Measurements from ENCODE around the gene DNAJC5G.

GRCh38 chr2:27313882-27314645 is 38.8 kb downstream of the DNAJC5G start:
- TF ChIP-seq, protein P1, sequence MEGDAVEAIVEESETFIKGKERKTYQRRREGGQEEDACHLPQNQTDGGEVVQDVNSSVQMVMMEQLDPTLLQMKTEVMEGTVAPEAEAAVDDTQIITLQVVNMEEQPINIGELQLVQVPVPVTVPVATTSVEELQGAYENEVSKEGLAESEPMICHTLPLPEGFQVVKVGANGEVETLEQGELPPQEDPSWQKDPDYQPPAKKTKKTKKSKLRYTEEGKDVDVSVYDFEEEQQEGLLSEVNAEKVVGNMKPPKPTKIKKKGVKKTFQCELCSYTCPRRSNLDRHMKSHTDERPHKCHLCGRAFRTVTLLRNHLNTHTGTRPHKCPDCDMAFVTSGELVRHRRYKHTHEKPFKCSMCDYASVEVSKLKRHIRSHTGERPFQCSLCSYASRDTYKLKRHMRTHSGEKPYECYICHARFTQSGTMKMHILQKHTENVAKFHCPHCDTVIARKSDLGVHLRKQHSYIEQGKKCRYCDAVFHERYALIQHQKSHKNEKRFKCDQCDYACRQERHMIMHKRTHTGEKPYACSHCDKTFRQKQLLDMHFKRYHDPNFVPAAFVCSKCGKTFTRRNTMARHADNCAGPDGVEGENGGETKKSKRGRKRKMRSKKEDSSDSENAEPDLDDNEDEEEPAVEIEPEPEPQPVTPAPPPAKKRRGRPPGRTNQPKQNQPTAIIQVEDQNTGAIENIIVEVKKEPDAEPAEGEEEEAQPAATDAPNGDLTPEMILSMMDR (IDR thresholded peaks at IDR 0.05): no peak
- TF ChIP-seq EZH2 (IDR thresholded peaks at IDR 0.05): no peak
- no peak for TF ChIP-seq EZH2phosphoT487 (IDR thresholded peaks at IDR 0.05)

All from neural progenitor cell (in vitro differentiated cells).